HCT116 (cell line): ENCODE measurements around the gene CNTN5. TPM values are rescaled to one million over a fixed set of nuclear protein-coding genes. Genes with fewer than 3 reads are reported as not detected.

Experiments used
- ATAC-seq: fragments of 200-7000 bp; cut with Tn5 transposase; 2 replicates; pipeline ENCODE4 v1.9.1; 2020; ENCODE audit warnings: mild to moderate bottlenecking, moderate library complexity
- BruUV-seq: library from RNA; stranded (reverse); fragments of 400-500 nt; replicated peaks from 2 replicates; lab custom pipeline; 2021; lab: Mats Ljungman, UMichigan
- CTCF ChIA-PET: fragments of 300-600 bp; sonication (Branson Sonifier 250); formaldehyde crosslinking; loops from one replicate; lab custom pipeline; 2021; ENCODE audit warnings: antibody characterized with exemption; lab: Charles Lee
- POLR2A ChIA-PET: fragments of 300-600, 350-600 bp; sonication (Branson Sonifier 250); formaldehyde crosslinking; loops from one replicate; lab custom pipeline; 2021; ENCODE audit warnings: antibody characterized with exemption; lab: Charles Lee
- RAD21 ChIA-PET, 2 experiments: fragments of 300-600 bp; sonication (Branson Sonifier 250); formaldehyde crosslinking; loops; one replicate each; lab custom pipeline; 2023; ENCODE audit warnings: low total read pairs in 2 of 2; ENCODE audit not compliant: uncharacterized antibody in 2 of 2, unreplicated experiment in 2 of 2, low non-redundant PET in 1 of 2; lab: Charles Lee
- DNase-seq: peaks from one replicate; pipeline ENCODE4 v3.0.0-alpha.2; 2010; ENCODE audit warnings: low read depth, low spot score
- H2AFZ ChIP-seq: fragments of 200-600 bp; shearing (Covaris generic), sonication (generic); 2 replicates; pipeline ENCODE4 v1.6.1; 2017; ENCODE audit warnings: low read depth, mixed run types, mixed read lengths, antibody characterized with exemption, low read length; ENCODE audit not compliant: poor library complexity, severe bottlenecking
- H3K27ac ChIP-seq: 2 replicates; pipeline ENCODE4 v1.5.1; 2012; ENCODE audit warnings: low read depth, low read length
- H3K27me3 ChIP-seq: fragments of 200-600 bp; sonication (generic); 2 replicates; pipeline ENCODE4 v1.6.1; 2016; ENCODE audit warnings: mixed run types, low read length, mixed read lengths; ENCODE audit not compliant: insufficient read depth
- H3K36me3 ChIP-seq, 2 experiments: fragments of 200-500 bp in 1 of 2; fragments of 200-600 bp in 1 of 2; sonication (Bioruptor generic) in 1 of 2; sonication (generic) in 1 of 2; 2 replicates each; pipeline versions ENCODE4 v1.5.1 to v1.6.1; 2014 to 2016; ENCODE audit warnings: low read length in 2 of 2, inconsistent platforms in 1 of 2, mixed read lengths in 1 of 2, mixed run types in 1 of 2; ENCODE audit not compliant: insufficient read depth in 2 of 2, control insufficient read depth in 1 of 2
- H3K4me1 ChIP-seq, 2 experiments: fragments of 200-600 bp in 1 of 2; sonication (generic) in 1 of 2; 2 replicates each; pipeline versions ENCODE4 v1.5.1 to v1.6.1; 2012 to 2017; ENCODE audit warnings: low read length in 2 of 2, inconsistent platforms in 1 of 2, mild to moderate bottlenecking in 1 of 2, mixed read lengths in 1 of 2, mixed run types in 1 of 2, moderate library complexity in 1 of 2; ENCODE audit not compliant: insufficient read depth in 2 of 2, control insufficient read depth in 1 of 2
- H3K4me2 ChIP-seq: fragments of 200-600 bp; sonication (generic); 2 replicates; pipeline ENCODE4 v1.6.1; 2017; ENCODE audit warnings: mixed run types, low read length, mixed read lengths
- H3K4me3 ChIP-seq, 2 experiments: fragments of 200-600 bp in 1 of 2; sonication (generic) in 1 of 2; replicated peaks in 1 of 2; 2 replicates each; pipeline ENCODE4 v1.5.1; 2011 to 2016; ENCODE audit warnings: low read length in 2 of 2, control low read depth in 1 of 2, low read depth in 1 of 2, mild to moderate bottlenecking in 1 of 2, mixed read lengths in 1 of 2, mixed run types in 1 of 2
- H3K79me2 ChIP-seq: fragments of 200-600 bp; sonication (generic); 2 replicates; pipeline ENCODE4 v1.6.1; 2017; ENCODE audit warnings: mild to moderate bottlenecking, mixed run types, low read length, moderate library complexity, mixed read lengths; ENCODE audit not compliant: insufficient read depth
- H3K9ac ChIP-seq: fragments of 200-600 bp; sonication (generic); 2 replicates; pipeline ENCODE4 v1.6.1; 2016; ENCODE audit warnings: low read length, mixed read lengths
- H3K9me2 ChIP-seq: fragments of 200-600 bp; sonication (generic), shearing (Covaris generic); 2 replicates; pipeline ENCODE4 v1.6.1; 2017; ENCODE audit warnings: mixed run types, mild to moderate bottlenecking, moderate library complexity; ENCODE audit not compliant: insufficient read depth
- H3K9me3 ChIP-seq, 2 experiments: fragments of 200-500 bp in 1 of 2; fragments of 200-600 bp in 1 of 2; sonication (Bioruptor generic) in 1 of 2; sonication (generic) in 1 of 2; 2 replicates each; pipeline ENCODE4 v1.6.1; 2014 to 2017; ENCODE audit warnings: low read length in 2 of 2, mixed read lengths in 2 of 2, inconsistent platforms in 1 of 2, low read depth in 1 of 2, mild to moderate bottlenecking in 1 of 2, mixed run types in 1 of 2, moderate library complexity in 1 of 2; ENCODE audit not compliant: control insufficient read depth in 1 of 2, insufficient read depth in 1 of 2
- H4K20me1 ChIP-seq: fragments of 200-600 bp; sonication (generic), shearing (Covaris generic); 2 replicates; pipeline ENCODE4 v1.6.1; 2017; ENCODE audit warnings: mixed run types, mild to moderate bottlenecking, moderate library complexity; ENCODE audit not compliant: insufficient read depth
- ATF3 ChIP-seq: IDR thresholded peaks from 2 replicates; pipeline ENCODE4 v1.6.1; 2012
- CBX3 ChIP-seq: IDR thresholded peaks from 2 replicates; pipeline ENCODE4 v1.6.1; 2012; ENCODE audit warnings: low read depth
- EGR1 ChIP-seq: IDR thresholded peaks from 2 replicates; pipeline ENCODE4 v1.6.1; 2012; ENCODE audit warnings: low read depth
- EZH2 ChIP-seq: fragments of 200-600 bp; sonication (generic); IDR thresholded peaks from 2 replicates; pipeline ENCODE4 v1.6.1; 2017; ENCODE audit warnings: antibody characterized with exemption, mixed run types
- EZH2phosphoT487 ChIP-seq: fragments of 200-600 bp; IDR thresholded peaks from 2 replicates; pipeline ENCODE4 v1.6.1; 2018; ENCODE audit warnings: antibody characterized with exemption, borderline replicate concordance
- FOSL1 ChIP-seq: IDR thresholded peaks from 2 replicates; pipeline ENCODE4 v1.6.1; 2012; ENCODE audit warnings: low read depth
- JUND ChIP-seq: IDR thresholded peaks from 2 replicates; pipeline ENCODE4 v1.6.1; 2012
- MAX ChIP-seq: IDR thresholded peaks from 2 replicates; pipeline ENCODE4 v1.6.1; 2012
- POLR2A ChIP-seq: IDR thresholded peaks from 2 replicates; pipeline ENCODE4 v1.7.0; 2011; ENCODE audit warnings: borderline replicate concordance; ENCODE audit not compliant: insufficient read depth, insufficient read length; ENCODE audit errors: extremely low read depth
- POLR2AphosphoS5 ChIP-seq: IDR thresholded peaks from 2 replicates; pipeline ENCODE4 v1.6.1; 2011; ENCODE audit warnings: mild to moderate bottlenecking, low read depth, low read length, moderate library complexity
- REST ChIP-seq: IDR thresholded peaks from 2 replicates; pipeline ENCODE4 v1.6.1; 2012; ENCODE audit warnings: low read depth
- SP1 ChIP-seq: IDR thresholded peaks from 2 replicates; pipeline ENCODE4 v1.6.1; 2012; ENCODE audit warnings: low read depth
- ZBTB33 ChIP-seq: IDR thresholded peaks from 2 replicates; pipeline ENCODE4 v1.6.1; 2011; ENCODE audit warnings: mild to moderate bottlenecking, low read length, moderate library complexity; ENCODE audit not compliant: insufficient replicate concordance; ENCODE audit errors: extremely low read depth
- intact Hi-C: fragments of 100-400 bp; cut with micrococcal nuclease; formaldehyde crosslinking; loops from 2 replicates; pipeline ENCODE4 v1.10.0; 2022
- total RNA-seq: library from RNA; stranded (reverse); gene quantifications from one replicate; pipeline ENCODE4 v1.2.1, GENCODE V29; 2021; ENCODE audit not compliant: unreplicated experiment

CNTN5 gene
- total RNA-seq, 1 experiment from 2014 or later, result not detected

GRCh38 chr11:99079576-99079975, 58.8 kb downstream of the CNTN5 start:
- Histone ChIP-seq H3K27me3 (no peaks in the 10 kb centered on the region), H3K4me1 (no peaks in the 10 kb centered on the region), H3K79me2 (no peaks in the 10 kb centered on the region), H3K9ac (no peak overlapping the region), H3K27ac (no peak overlapping the region), H3K9me2 (no peaks in the 10 kb centered on the region), H3K4me2 (no peak overlapping the region), H3K4me3 (no peak overlapping the region), H4K20me1 (no peaks in the 10 kb centered on the region), H3K9me3 (peaks cover 0 to 7% of the 10 kb centered on the region in 2 experiments; a peak in 2 of 4 replicates), H2AFZ (no peak overlapping the region), H3K36me3 (no peaks in the 10 kb centered on the region)
- DNase-seq (no peak), ATAC-seq (no peak)
- TF ChIP-seq ZBTB33 (no peak), POLR2A (no peak), EZH2 (no peak), ATF3 (no peak), EZH2phosphoT487 (no peak), FOSL1 (no peak), POLR2AphosphoS5 (no peak), MAX (no peak), EGR1 (no peak), REST (no peak), SP1 (no peak), JUND (no peak), CBX3 (no peak)
- ChIA-PET RAD21 (no interaction called here), CTCF (no interaction called here), POLR2A (no interaction called here)
- intact Hi-C loops, result no loop called here
- no TSS peak for BruUV-seq
